G401 (cell line): ENCODE measurements around the gene ANKDD1B. TPM values are rescaled to one million over a fixed set of nuclear protein-coding genes. Genes with fewer than 3 reads are reported as not detected.
A peak's percentile ranks its signal among the peaks of the same experiment; 100 is the strongest.
"Not testable (repeated sequence)": the region's sequence is repeated elsewhere in the genome, so short reads cannot be mapped to it uniquely, and the experiment has no call there.

Experiments
- DNase-seq: peaks from one replicate; pipeline ENCODE4 v3.0.0-alpha.2; 2015; ENCODE audit warnings: low spot score
- in situ Hi-C: cut with HindIII; loops from 2 replicates; pipeline ENCODE4 v1.10.0; 2016; ENCODE audit warnings: low sequenced_read_pairs, mixed read lengths
- total RNA-seq: library from RNA; depleted of rRNA; stranded (reverse); fragments of >200 nt; shearing (Covaris generic); gene quantifications from 2 replicates; pipeline ENCODE4 v1.2.3, GENCODE V29; 2014; rRNA removed

Gene ANKDD1B
- total RNA-seq, 1 experiment from 2014 or later: not detected

- in situ Hi-C loops: loop anchor here (10.0 kb wide), 1 partner anchor 330 kb away; no protein-coding TSS in a partner anchor
- no peak for DNase-seq
Measured at GRCh38 chr5:75685141-75685540, 73.9 kb downstream of the ANKDD1B start.

- in situ Hi-C loops: loop anchor here (10.0 kb wide), 1 partner anchor 332 kb away; no protein-coding TSS in a partner anchor
Measured at GRCh38 chr5:75686480-75686879, 75.2 kb downstream of the ANKDD1B start.

GRCh38 chr5:75690669-75691068, 79.4 kb downstream of the ANKDD1B start:
- no peak for DNase-seq
- in situ Hi-C loops: no loop called here

More at GRCh38 chr5:75686480-75686879, 75.2 kb downstream of the ANKDD1B start:
- DNase-seq: no peak

GRCh38 chr5:75694781-75695180, 83.5 kb downstream of the ANKDD1B start:
- no peak for DNase-seq
- in situ Hi-C loops: no loop called here

- in situ Hi-C loops, DNase-seq: not testable (repeated sequence)
Measured at GRCh38 chr5:75695472-75696351, 84.5 kb downstream of the ANKDD1B start.

GRCh38 chr5:75701856-75702255, 90.6 kb downstream of the ANKDD1B start:
- DNase-seq: no peak
- in situ Hi-C loops: no loop called here

GRCh38 chr5:75706016-75706415, 94.8 kb downstream of the ANKDD1B start:
- no peak for DNase-seq
- in situ Hi-C loops: no loop called here

- in situ Hi-C loops: no loop called here
- DNase-seq: no peak
Measured at GRCh38 chr5:75706775-75707174, 95.5 kb downstream of the ANKDD1B start.

GRCh38 chr5:75707911-75708509, 96.8 kb downstream of the ANKDD1B start:
- in situ Hi-C loops: no loop called here

GRCh38 chr5:75710637-75711036, 99.4 kb downstream of the ANKDD1B start:
- in situ Hi-C loops: no loop called here
- no peak for DNase-seq

More at GRCh38 chr5:75707911-75708509, 96.8 kb downstream of the ANKDD1B start:
- DNase-seq: no peak

GRCh38 chr5:75711151-75711550, 99.9 kb downstream of the ANKDD1B start:
- in situ Hi-C loops: no loop called here
- no peak for DNase-seq

GRCh38 chr5:75712091-75712490, 100.8 kb downstream of the ANKDD1B start:
- no peak for DNase-seq
- in situ Hi-C loops: no loop called here

- DNase-seq: no peak
- in situ Hi-C loops: no loop called here
Measured at GRCh38 chr5:75716715-75717081, 105.4 kb downstream of the ANKDD1B start.

- in situ Hi-C loops: no loop called here
- DNase-seq: peak; percentile 97
Measured at GRCh38 chr5:75717082-75717922, 106.0 kb downstream of the ANKDD1B start, which contains the start of gene POC5. Gene POC5 (minus strand): TSS chr5:75717437. CDS start chr5:75712937, 4,500 bp downstream.

- in situ Hi-C loops: no loop called here
Measured at GRCh38 chr5:75720882-75721281, 109.6 kb downstream of the ANKDD1B start.

More at GRCh38 chr5:75720882-75721281, 109.6 kb downstream of the ANKDD1B start:
- no peak for DNase-seq

Other genes starting within 250 kb of the ANKDD1B start
- 49.4 and 52.5 TPM in 2 replicates for gene CERT1, start 99.8 kb upstream of the ANKDD1B start, total RNA-seq
- 14.4 and 14.5 TPM in 2 replicates for gene POLK, start 99.6 kb upstream of the ANKDD1B start, total RNA-seq
- 22.4 and 47.3 TPM in 2 replicates for gene POC5, start 106.0 kb downstream of the ANKDD1B start, total RNA-seq